K562 (cell line): ENCODE data around the gene ACAT1. TPM values are rescaled to one million over a fixed set of nuclear protein-coding genes. Genes with fewer than 3 reads are reported as not detected.

Experiments used
- ATAC-seq: fragments of 200-7000 bp; cut with Tn5 transposase; 3 replicates; pipeline ENCODE4 v1.9.1; 2020; ENCODE audit warnings: moderate library complexity
- BruUV-seq: library from RNA; stranded (reverse); fragments of 400-500 nt; replicated peaks from 2 replicates; lab custom pipeline; 2021; lab: Mats Ljungman, UMichigan
- CTCF ChIA-PET: fragments of 300-600 bp; formaldehyde crosslinking; extraction: SDS; loops from one replicate; lab custom pipeline; 2021; ENCODE audit warnings: low intra/inter-chr PET ratio; lab: Yijun Ruan, JAX
- POLR2A ChIA-PET: fragments of 300-600, 350-650 bp; sonication (Branson Sonifier 250); formaldehyde crosslinking; extraction: SDS; loops from one replicate; lab custom pipeline; 2021; ENCODE audit warnings: antibody characterized with exemption, inconsistent platforms; lab: Yijun Ruan, JAX
- DNase-seq, 4 experiments: peaks; one replicate each; pipeline versions ENCODE4 v3.0.0 to v3.0.0-alpha.2; 2011 to 2018; ENCODE audit warnings: low spot score in 3 of 4, mixed read lengths in 3 of 4; ENCODE audit errors: extremely low read depth in 1 of 4
- FAIRE-seq: peaks from 2 replicates; lab custom pipeline; 2011; peaks lifted over from hg19 to GRCh38; lab: Jason Lieb, UNC
- H2AFZ ChIP-seq: 2 replicates; pipeline ENCODE4 v1.6.0; 2011; ENCODE audit warnings: low read depth, low read length, control low read depth, inconsistent platforms
- H3K27ac ChIP-seq: fragments of 200-600 bp; 3 replicates; pipeline ENCODE4 v1.8.0; 2011; ENCODE audit warnings: low read depth, mild to moderate bottlenecking, control low read depth, inconsistent platforms, low read length, moderate library complexity, mixed read lengths; ENCODE audit errors: extremely low read depth
- H3K27me3 ChIP-seq, 2 experiments: fragments of 300-600 bp in 1 of 2; 2 replicates in 1 of 2; 3 replicates in 1 of 2; pipeline versions ENCODE4 v1.6.0 to v1.8.0; 2011; ENCODE audit warnings: inconsistent platforms in 2 of 2, low read length in 2 of 2, mild to moderate bottlenecking in 1 of 2, mixed read lengths in 1 of 2, moderate library complexity in 1 of 2; ENCODE audit not compliant: control insufficient read depth in 2 of 2, insufficient read depth in 2 of 2
- H3K36me3 ChIP-seq: fragments of 300-600 bp; 3 replicates; pipeline ENCODE4 v1.8.0; 2011; ENCODE audit warnings: mild to moderate bottlenecking, low read length, inconsistent platforms; ENCODE audit not compliant: control insufficient read depth, insufficient read depth
- H3K4me1 ChIP-seq, 2 experiments: fragments of 200-600 bp in 1 of 2; replicated peaks in 1 of 2; 2 replicates in 1 of 2; 3 replicates in 1 of 2; pipeline versions ENCODE4 v1.5.1 to v1.8.0; 2011; ENCODE audit warnings: inconsistent platforms in 2 of 2, low read length in 2 of 2, mild to moderate bottlenecking in 1 of 2, mixed read lengths in 1 of 2, moderate library complexity in 1 of 2; ENCODE audit not compliant: control insufficient read depth in 2 of 2, insufficient read depth in 2 of 2
- H3K4me2 ChIP-seq: 2 replicates; pipeline ENCODE4 v1.6.1; 2011; ENCODE audit warnings: low read length, control low read depth, inconsistent platforms, mixed read lengths; ENCODE audit not compliant: insufficient read depth
- H3K4me3 ChIP-seq: fragments of 200-600 bp; sonication (generic), shearing (Covaris generic); 2 replicates; pipeline ENCODE4 v1.5.1; 2016; ENCODE audit warnings: control low read depth, inconsistent platforms
- H3K79me2 ChIP-seq: fragments of 200-600 bp; 3 replicates; pipeline ENCODE4 v1.8.0; 2011; ENCODE audit warnings: low read length, inconsistent platforms; ENCODE audit not compliant: control insufficient read depth, insufficient read depth
- H3K9ac ChIP-seq, 2 experiments: 2 replicates each; pipeline versions ENCODE4 v1.6.0 to v1.6.1; 2011; ENCODE audit warnings: low read depth in 2 of 2, low read length in 2 of 2, control low read depth in 1 of 2, inconsistent platforms in 1 of 2, mild to moderate bottlenecking in 1 of 2, mixed read lengths in 1 of 2; ENCODE audit not compliant: insufficient read depth in 1 of 2
- H3K9me1 ChIP-seq: one replicate; pipeline ENCODE4 v1.6.0; 2011; ENCODE audit warnings: inconsistent platforms, mild to moderate bottlenecking, low read length, moderate library complexity; ENCODE audit not compliant: control insufficient read depth, insufficient read depth
- H3K9me3 ChIP-seq: replicated peaks from 2 replicates; pipeline ENCODE4 v1.5.1; 2011; ENCODE audit warnings: low read depth, low read length, inconsistent platforms; ENCODE audit not compliant: control insufficient read depth, insufficient read depth
- H4K20me1 ChIP-seq: replicated peaks from 2 replicates; pipeline ENCODE4 v1.6.1; 2011; ENCODE audit warnings: low read length, inconsistent platforms, mixed read lengths; ENCODE audit not compliant: control insufficient read depth, insufficient read depth
- CAMTA2 ChIP-seq: fragments of 250-450 bp; sonication (Bioruptor Pico); conservative IDR thresholded peaks from 2 replicates; pipeline ENCODE4 v1.5.1; 2022
- CBFB ChIP-seq: sonication (generic); formaldehyde crosslinking; IDR thresholded peaks from 2 replicates; pipeline ENCODE4 v1.4.0; 2020; ENCODE audit warnings: mild to moderate bottlenecking, missing genetic modification reagents
- COPS2 ChIP-seq: fragments of 450-650 bp; conservative IDR thresholded peaks from 2 replicates; pipeline ENCODE4 v1.6.1; 2016; ENCODE audit warnings: mild to moderate bottlenecking, moderate library complexity
- EZH2 ChIP-seq: IDR thresholded peaks from 2 replicates; pipeline ENCODE4 v1.6.1; 2012; ENCODE audit warnings: low read depth, mild to moderate bottlenecking, inconsistent platforms, low read length, borderline replicate concordance
- GATA2 ChIP-seq: sonication (generic); formaldehyde crosslinking; IDR thresholded peaks from 2 replicates; pipeline ENCODE4 v1.4.0; 2020; ENCODE audit warnings: mild to moderate bottlenecking, missing genetic modification reagents
- HSF4 ChIP-seq: fragments of 250-450 bp; sonication (Bioruptor Pico); IDR thresholded peaks from 2 replicates; pipeline ENCODE4 v2.1.2; 2022; ENCODE audit warnings: mild to moderate bottlenecking, moderate library complexity, borderline replicate concordance
- MEIS2 ChIP-seq: fragments of 450-650 bp; IDR thresholded peaks from 2 replicates; pipeline ENCODE4 v1.6.1; 2014; ENCODE audit warnings: mild to moderate bottlenecking; ENCODE audit not compliant: partially characterized antibody
- NCOA2 ChIP-seq, 2 experiments: fragments of 450-650 bp; IDR thresholded peaks; 2 replicates each; pipeline ENCODE4 v1.6.1; 2018; ENCODE audit warnings: mild to moderate bottlenecking in 2 of 2, moderate library complexity in 1 of 2; ENCODE audit not compliant: partially characterized antibody in 2 of 2
- NFE2 ChIP-seq: IDR thresholded peaks from 2 replicates; pipeline ENCODE4 v1.6.1; 2014; ENCODE audit warnings: antibody characterized with exemption, low read depth
- RBM17 ChIP-seq: fragments of 200-400 bp; formaldehyde crosslinking; IDR thresholded peaks from 2 replicates; pipeline ENCODE4 v1.6.1; 2017; ENCODE audit warnings: low read depth, mild to moderate bottlenecking, low read length, borderline replicate concordance
- SETDB1 ChIP-seq: IDR thresholded peaks from one replicate; pipeline ENCODE4 v1.6.1; 2012; ENCODE audit warnings: low read length, control low read depth, inconsistent platforms
- SLC30A9 ChIP-seq: fragments of 250-450 bp; sonication (Bioruptor Pico); IDR thresholded peaks from 2 replicates; pipeline ENCODE4 v1.8.0; 2022; ENCODE audit warnings: mild to moderate bottlenecking, moderate library complexity
- SMARCA4 ChIP-seq: fragments of 450-650 bp; IDR thresholded peaks from 2 replicates; pipeline ENCODE4 v1.6.1; 2016
- SP2 ChIP-seq: IDR thresholded peaks from 2 replicates; pipeline ENCODE4 v1.6.1; 2011; ENCODE audit warnings: mild to moderate bottlenecking, low read depth, low read length, moderate library complexity; ENCODE audit not compliant: poor library complexity, severe bottlenecking; ENCODE audit errors: extremely low read depth
- TARDBP ChIP-seq: fragments of 450-650 bp; IDR thresholded peaks from 2 replicates; pipeline ENCODE4 v1.6.1; 2016
- TOE1 ChIP-seq, 2 experiments: fragments of 450-650 bp in 1 of 2; sonication (generic) in 1 of 2; formaldehyde crosslinking in 1 of 2; IDR thresholded peaks; 2 replicates each; pipeline versions ENCODE4 v1.7.1 to v1.8.0; 2016 to 2022; ENCODE audit warnings: borderline replicate concordance in 2 of 2, mild to moderate bottlenecking in 2 of 2, antibody characterized with exemption in 1 of 2, inconsistent platforms in 1 of 2, low read depth in 1 of 2, missing genetic modification reagents in 1 of 2, moderate library complexity in 1 of 2
- ZKSCAN1 ChIP-seq: fragments of 150-350 bp; IDR thresholded peaks from 2 replicates; pipeline ENCODE4 v1.6.1; 2016; ENCODE audit warnings: low read depth, low read length
- WGBS: fragments of 100-300 bp; shearing (Covaris generic); methylation state at CpG from one replicate; pipeline ENCODE4 v1.1.6; 2016; ENCODE audit warnings: low coverage, mixed read lengths; ENCODE audit not compliant: insufficient coverage; ENCODE audit errors: missing lambda C conversion rate; 5-methylcytosine and 5-hydroxymethylcytosine counted together
- in situ Hi-C: fragments of 300-500 bp; cut with MboI; formaldehyde crosslinking; loops from 4 replicates; pipeline ENCODE4 v1.15.0; 2018; ENCODE audit warnings: inconsistent platforms, mixed read lengths
- intact Hi-C: fragments of 100-400 bp; cut with micrococcal nuclease; formaldehyde crosslinking; loops from 2 replicates; pipeline ENCODE4 v1.14.2; 2022
- polyA plus RNA-seq, 8 experiments: library from polyadenylated mRNA; depleted of rRNA in 4 of 8; stranded (reverse) in 5 of 8; unstranded in 3 of 8; fragments of >200 nt; fragmentation: Nextera tagmentation in 2 of 8; fragmentation: Illumina TruSeq in 1 of 8; extraction: Ambion mirVana in 2 of 8; extraction: Trizol in 1 of 8; gene quantifications; 2 replicates each; pipeline versions ENCODE4 v1.2.1 to v1.2.3, GENCODE V29; 2011 to 2014; ENCODE audit warnings: inconsistent platforms in 1 of 8, missing spikeins in 1 of 8
- total RNA-seq, 7 experiments: library from RNA; depleted of rRNA in 6 of 7; stranded (reverse); fragments of >200 nt in 6 of 7; fragmentation: Illumina TruSeq in 2 of 7; extraction: Trizol in 2 of 7; gene quantifications; 2 replicates each; pipeline versions ENCODE4 v1.2.1 to v1.2.3, GENCODE V29; 2011 to 2021; ENCODE audit warnings: low replicate concordance in 1 of 7
- TF ChIP-seq, protein P1 (sequence below): fragments of 450-650 bp; conservative IDR thresholded peaks from 2 replicates; pipeline ENCODE4 v1.6.1; 2016; ENCODE audit warnings: missing genetic modification characterization, low read depth, mild to moderate bottlenecking, control low read depth, missing compliant biosample characterization
- TF ChIP-seq, protein P2 (sequence below), 2 experiments: fragments of 250-450 bp in 1 of 2; fragments of 450-650 bp in 1 of 2; sonication (Bioruptor Pico) in 1 of 2; IDR thresholded peaks; 2 replicates each; pipeline versions ENCODE4 v1.6.1 to v1.8.0; 2016 to 2021; ENCODE audit warnings: mild to moderate bottlenecking in 2 of 2, moderate library complexity in 2 of 2, missing compliant biosample characterization in 1 of 2, missing genetic modification characterization in 1 of 2

The ACAT1 gene
- total and polyA plus RNA-seq, 9 of the 15 experiments (the other 6 are each of a cell fraction or from before 2014, with no cell fraction given), result 65.1 to 204 (median 104) TPM

DNA sequence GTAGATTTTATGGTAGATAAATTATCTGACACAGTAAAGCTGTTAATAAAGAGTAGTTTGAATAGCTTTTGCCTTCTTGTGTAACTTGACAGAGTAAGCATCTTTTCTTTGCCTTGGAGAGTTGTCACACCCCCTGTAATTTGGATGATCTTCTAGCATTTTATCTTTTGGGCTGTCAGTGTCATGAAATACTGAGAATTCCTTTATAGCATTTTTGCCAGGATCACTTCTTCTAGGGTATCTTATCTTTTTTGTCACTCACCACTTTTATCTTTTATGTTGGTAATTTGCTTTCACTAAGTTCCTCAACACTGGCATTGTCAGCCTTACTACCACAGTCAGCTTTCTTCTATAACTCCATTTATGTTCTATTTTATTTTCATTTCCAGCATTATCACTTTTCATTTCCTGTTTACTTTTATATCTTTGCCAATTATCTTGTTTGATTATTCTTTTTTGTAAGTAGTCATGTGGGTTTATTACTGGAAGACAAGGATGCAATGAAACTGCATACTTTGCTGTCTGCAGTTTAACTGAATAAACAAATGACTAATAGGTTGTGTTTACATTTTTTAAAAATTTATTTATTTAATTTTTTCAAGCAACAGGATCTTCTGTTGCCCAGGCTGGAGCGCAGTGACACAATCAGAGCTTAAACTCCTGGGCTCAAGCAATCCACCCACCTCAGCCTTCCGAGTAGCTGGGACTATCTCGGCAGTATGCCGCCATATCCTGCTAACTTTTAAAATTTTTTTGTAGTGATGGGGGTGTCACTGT lies 28.1 kb upstream of the ACAT1 start (continued):
- TF ChIP-seq HSF4 (CRISPR knock-in tag) (no peak), MEIS2 (peak; percentile 33)

DNA sequence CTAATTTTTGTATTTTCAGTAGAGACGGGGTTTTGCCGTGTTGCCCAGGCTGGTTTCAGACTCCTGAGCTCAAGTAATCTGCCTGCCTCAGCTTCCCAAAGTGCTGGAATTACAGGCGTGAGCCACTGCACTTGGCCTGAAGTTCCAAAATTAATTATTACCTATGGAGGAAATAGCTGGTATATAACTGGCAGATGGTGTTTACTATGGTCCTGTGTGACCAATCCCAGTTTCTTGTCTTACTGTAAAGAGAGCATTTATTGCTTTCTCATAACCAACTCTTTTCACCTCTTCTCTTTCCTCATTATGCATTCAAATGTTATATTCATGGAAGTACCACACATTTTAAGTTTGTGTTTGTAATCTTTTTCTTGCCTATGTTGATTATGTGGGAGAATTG lies 24.2 kb upstream of the ACAT1 start:
- Histone ChIP-seq H3K9me3 (no peaks in the 10 kb centered on the region), H3K79me2 (no peaks in the 10 kb centered on the region), H3K4me3 (no peak overlapping the region), H3K4me2 (no peak overlapping the region), H3K27me3 (no peaks in the 10 kb centered on the region), H3K27ac (no peak overlapping the region), H3K36me3 (peaks cover 77% of the 10 kb centered on the region), H4K20me1 (no peaks in the 10 kb centered on the region), H3K9ac (no peak overlapping the region), H3K9me1 (no peaks in the 10 kb centered on the region), H2AFZ (no peak overlapping the region), H3K4me1 (no peaks in the 10 kb centered on the region)
- in situ Hi-C loops (no loop called here), intact Hi-C loops (no loop called here)
- FAIRE-seq (no peak), ATAC-seq (no peak), DNase-seq (no peak)
- no TSS peak for BruUV-seq
- POLR2A ChIA-PET, result interaction anchor here (1.6 to 2.1 kb wide), 2 partner anchors 10 to 15 kb away, joined by 3 to 6 read pairs; no protein-coding TSS in a partner anchor
- CTCF ChIA-PET, result no interaction called here
- WGBS, result 87% methylated on average over 3 of the region's 3 CpGs
- TF ChIP-seq TOE1 (IDR thresholded peaks at IDR 0.05; ENCODE audit: borderline replicate concordance) (no peak), TOE1 (CRISPR knock-in tag; IDR thresholded peaks at IDR 0.05; ENCODE audit: borderline replicate concordance, low read depth) (no peak), TARDBP (no peak), CBFB (CRISPR knock-in tag) (no peak), NCOA2 (IDR thresholded peaks at IDR 0.05; ENCODE audit: partially characterized antibody in 2 of 2) (no peak), NFE2 (no peak), ZKSCAN1 (no peak), SP2 (no peak), SLC30A9 (CRISPR knock-in tag) (no peak), SMARCA4 (no peak), GATA2 (no peak), COPS2 (no peak), CAMTA2 (CRISPR knock-in tag) (no peak), SETDB1 (no peak), RBM17 (no peak), EZH2 (no peak)
- TF ChIP-seq, protein P1, sequence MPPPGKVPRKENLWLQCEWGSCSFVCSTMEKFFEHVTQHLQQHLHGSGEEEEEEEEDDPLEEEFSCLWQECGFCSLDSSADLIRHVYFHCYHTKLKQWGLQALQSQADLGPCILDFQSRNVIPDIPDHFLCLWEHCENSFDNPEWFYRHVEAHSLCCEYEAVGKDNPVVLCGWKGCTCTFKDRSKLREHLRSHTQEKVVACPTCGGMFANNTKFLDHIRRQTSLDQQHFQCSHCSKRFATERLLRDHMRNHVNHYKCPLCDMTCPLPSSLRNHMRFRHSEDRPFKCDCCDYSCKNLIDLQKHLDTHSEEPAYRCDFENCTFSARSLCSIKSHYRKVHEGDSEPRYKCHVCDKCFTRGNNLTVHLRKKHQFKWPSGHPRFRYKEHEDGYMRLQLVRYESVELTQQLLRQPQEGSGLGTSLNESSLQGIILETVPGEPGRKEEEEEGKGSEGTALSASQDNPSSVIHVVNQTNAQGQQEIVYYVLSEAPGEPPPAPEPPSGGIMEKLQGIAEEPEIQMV, result no peak
- TF ChIP-seq, protein P2, sequence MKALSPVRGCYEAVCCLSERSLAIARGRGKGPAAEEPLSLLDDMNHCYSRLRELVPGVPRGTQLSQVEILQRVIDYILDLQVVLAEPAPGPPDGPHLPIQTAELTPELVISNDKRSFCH (CRISPR knock-in tag; IDR thresholded peaks at IDR 0.05), result no peak
- TF ChIP-seq, protein P2 (tag; IDR thresholded peaks at IDR 0.05), result no peak
